ENCODE measurements around the gene HPSE2.

DNA sequence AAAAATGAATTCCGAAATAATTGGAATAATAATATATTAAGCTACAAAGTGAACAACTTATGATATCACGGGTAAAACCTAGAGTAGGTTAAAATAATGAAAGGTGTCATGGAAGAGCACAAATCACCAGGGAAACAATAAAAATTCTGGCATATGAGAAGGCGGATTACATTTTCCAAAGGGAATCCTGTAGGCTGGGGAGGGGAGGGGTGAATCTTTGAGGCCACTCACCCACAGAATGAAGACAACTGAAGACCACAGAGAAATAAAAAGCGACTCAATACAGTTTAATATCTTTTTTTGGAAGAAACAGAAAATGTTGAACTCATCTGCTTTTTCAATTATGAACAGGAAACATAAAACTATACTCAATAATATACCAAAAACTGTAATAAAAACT is 659.6 kb downstream of the HPSE2 start:
- no peak for TF ChIP-seq CTCF (IDR thresholded peaks at IDR 0.05; ENCODE audit: insufficient read depth, low read length, poor library complexity, severe bottlenecking)
- TF ChIP-seq EZH2phosphoT487 (conservative IDR thresholded peaks at IDR 0.05; ENCODE audit: low read length) = no peak
